Fibroblast of skin of back (primary cell): ENCODE data around the gene PLIN4.

Experiments
- DNase-seq: peaks from one replicate; pipeline ENCODE4 v3.0.0-alpha.2; 2013

PLIN4 gene

GRCh38 chr19:4453232-4454179 lies 64.8 kb downstream of the PLIN4 start:
- DNase-seq, result no peak

GRCh38 chr19:4452230-4452990 lies 65.9 kb downstream of the PLIN4 start:
- no peak for DNase-seq
